NCI-H82 (cell line): ENCODE measurements around the gene TNP1.

Experiments used
- DNase-seq: peaks from one replicate; lab custom pipeline; 2025; lab: John Stamatoyannopoulos, UW

TNP1 gene

GRCh38 chr2:216873573-216873972, 13.7 kb upstream of the TNP1 start:
- DNase-seq = no peak

- no peak for DNase-seq
Observed at GRCh38 chr2:216872624-216873023, 12.8 kb upstream of the TNP1 start.

GRCh38 chr2:216872040-216872439, 12.2 kb upstream of the TNP1 start:
- DNase-seq = no peak

- no peak for DNase-seq
Observed at GRCh38 chr2:216871333-216871934, 11.6 kb upstream of the TNP1 start.

DNA sequence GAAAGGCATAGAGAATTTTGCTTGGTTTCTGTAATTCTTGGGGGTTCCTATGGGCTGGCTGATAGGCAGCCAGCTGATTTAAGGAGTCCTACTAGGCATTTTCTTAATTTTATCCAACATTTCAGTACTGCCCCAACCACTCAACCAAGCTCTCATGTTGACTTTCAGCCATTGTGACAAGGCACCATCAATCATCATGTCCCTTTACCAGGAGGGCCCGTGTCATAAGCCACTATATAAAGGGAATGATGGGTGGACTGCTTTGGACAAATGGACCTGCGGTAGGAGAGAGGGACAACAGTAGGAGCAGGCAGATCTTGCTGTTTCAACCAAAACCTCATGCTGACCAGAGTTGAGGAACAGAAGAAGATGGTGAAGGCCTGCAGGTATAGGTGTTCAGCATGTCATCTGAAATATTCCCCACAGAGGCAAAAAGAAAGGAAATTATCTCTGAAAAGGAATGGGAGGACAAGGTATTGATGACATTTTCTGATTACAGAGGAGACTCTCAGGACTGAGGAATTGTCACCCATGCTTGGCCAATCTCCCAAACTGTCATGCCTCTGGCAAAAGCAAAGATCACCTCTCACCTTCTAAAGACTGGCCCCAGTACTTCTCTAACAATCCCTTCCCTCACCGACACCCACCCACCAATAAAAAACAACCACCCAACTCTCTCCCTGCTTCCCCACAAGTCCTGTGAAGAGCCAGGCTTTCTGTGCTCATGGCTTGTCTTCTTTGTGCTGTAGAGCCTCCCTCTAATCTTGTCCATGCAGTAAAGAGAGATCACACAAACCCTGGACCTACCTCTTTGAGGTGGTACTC, 10.9 kb upstream of the TNP1 start:
- no peak for DNase-seq

DNA sequence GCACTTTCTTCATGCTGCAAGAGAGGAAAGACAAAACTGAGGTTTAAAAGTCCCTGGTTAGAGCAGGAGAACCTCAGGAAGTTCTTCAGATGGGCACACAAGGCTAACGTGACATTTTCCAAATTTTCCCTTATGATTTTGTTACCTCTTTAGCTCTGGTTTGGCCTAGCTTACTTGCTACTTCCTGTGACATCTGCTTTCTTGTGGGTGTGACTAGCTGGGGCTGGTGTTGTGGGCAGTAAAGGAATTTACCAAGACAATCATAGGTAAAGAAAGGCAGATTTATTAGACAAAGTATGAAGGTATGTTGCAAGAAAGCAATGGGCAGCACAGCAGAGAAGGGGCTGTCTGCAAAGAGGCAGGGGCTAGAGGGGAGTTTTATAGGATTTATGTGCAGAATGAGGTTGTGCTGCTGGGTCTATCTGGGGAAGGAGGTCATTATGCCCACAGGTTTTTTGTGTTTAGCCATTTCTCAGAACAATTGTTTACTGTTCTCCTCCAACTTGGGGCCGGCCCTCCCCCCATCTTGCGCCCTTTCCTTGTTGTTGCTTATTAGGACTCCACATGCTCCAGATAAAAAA, 6.7 kb upstream of the TNP1 start:
- DNase-seq = no peak

DNA sequence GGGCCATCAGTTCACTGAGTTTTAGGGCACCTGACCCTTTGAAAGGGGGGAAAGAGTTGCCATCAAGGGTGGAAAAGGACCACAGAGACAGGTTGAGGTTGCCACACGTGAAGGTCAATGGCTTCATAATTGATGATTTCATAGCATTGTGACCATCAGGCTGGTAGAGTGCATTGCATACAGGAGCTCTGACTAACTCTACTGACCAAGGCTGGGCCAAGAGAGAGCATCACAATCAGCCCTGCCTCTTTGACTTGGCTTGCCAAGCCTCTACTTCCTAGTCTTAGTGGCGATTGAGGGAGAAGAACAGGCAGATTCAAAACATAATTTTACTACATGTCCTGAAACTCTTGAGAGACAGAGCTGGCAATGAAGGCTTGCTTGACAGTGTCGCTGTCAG, 5.8 kb upstream of the TNP1 start:
- no peak for DNase-seq

GRCh38 chr2:216863946-216864345, 4.1 kb upstream of the TNP1 start:
- no peak for DNase-seq

DNA sequence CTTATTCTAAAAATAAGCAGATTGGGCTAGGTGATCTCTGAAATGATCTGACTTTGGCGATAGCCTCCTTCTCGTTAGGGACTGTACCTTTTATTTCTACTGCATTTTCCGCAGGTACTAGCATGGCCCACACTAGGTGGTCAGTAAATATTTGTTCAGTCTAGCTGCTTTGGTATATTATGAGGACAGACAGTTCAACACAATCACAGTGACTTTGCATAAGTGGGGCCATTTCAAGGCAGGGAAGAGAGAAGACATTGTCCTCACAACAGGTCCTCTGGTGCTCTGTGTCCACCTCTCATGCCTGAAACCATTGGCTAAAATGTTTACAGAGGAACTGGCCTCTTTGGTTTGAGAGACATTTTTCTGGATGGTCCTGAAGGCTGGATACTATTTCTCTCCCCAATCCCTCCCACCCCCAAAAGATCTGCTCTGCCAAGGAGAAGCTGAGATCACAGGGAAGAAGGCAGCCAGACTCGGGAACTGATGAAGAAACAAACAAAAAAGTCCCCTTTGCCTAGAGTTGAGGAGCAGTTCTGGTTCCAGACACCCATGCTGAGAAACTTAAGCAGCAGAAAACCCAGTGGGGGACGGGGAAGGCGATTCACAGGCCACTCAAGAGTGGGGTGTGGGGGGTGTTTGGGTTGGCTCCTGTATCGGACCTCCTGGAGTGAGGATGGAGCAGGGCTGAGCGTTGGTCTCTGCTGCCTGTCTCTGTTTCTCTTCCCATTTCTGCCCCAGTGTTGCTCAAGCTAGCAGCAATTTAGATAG, 2.9 kb upstream of the TNP1 start:
- no peak for DNase-seq

GRCh38 chr2:216860426-216861137, 718 bp upstream of the TNP1 start:
- no peak for DNase-seq

GRCh38 chr2:216858312-216858711, 1.6 kb downstream of the TNP1 start:
- DNase-seq = no peak

DNA sequence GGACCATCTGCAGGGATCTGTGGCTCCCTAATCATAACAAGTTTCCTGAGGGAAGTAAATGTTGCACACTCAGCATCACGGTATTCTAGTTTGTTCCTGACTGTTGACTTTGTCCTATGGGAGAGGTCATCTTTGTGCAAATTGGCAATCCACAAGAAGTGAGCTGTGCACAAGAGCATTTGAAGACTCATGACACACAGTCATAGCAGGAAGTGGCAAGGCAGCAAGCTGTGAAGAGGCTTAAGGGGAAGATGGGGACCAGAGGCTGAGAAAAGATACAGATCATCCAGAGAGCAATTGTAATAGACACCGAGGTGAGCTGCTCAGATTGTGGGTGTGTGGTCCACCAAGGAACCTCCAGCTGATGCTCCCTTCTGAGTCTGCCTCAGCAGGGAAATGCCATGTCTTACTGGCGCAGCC, 2.7 kb downstream of the TNP1 start:
- DNase-seq = no peak

DNA sequence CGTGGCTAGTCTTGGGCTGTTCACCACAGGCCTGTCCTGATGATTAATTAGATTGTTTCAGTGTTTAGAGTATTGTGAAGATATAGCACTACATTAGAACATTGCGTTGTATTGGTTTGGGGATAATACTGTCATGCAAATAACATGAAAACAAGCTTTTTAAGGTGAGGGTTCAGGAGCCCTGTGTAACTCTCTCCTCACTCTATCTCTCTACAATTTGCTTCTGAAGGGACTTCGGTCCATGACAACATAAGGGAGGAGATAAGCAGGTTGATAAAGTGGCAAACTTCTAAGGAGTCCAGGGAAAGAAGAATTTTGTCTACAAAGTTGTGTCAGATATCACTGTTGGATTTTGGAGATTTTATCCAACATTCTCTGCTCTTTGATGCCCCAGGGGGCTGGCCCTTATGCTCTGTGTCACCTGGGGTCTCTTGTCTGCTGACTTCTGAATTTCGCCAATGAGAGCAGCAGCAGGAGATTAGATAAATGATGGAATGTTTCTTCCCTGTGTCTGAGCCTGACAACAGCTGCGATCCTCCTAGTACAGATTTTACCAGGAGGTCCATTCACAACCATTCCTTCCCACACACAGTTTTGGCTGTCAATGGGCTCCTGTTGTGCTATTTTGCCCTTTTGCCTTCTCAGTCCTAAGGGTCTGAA, 3.3 kb downstream of the TNP1 start:
- no peak for DNase-seq

- DNase-seq = no peak
Observed at GRCh38 chr2:216855605-216856004, 4.3 kb downstream of the TNP1 start.

- DNase-seq = no peak
Observed at GRCh38 chr2:216855079-216855478, 4.8 kb downstream of the TNP1 start.

GRCh38 chr2:216851486-216852090, 8.3 kb downstream of the TNP1 start:
- no peak for DNase-seq

- DNase-seq = no peak
Observed at GRCh38 chr2:216850665-216851322, 9.1 kb downstream of the TNP1 start.

DNA sequence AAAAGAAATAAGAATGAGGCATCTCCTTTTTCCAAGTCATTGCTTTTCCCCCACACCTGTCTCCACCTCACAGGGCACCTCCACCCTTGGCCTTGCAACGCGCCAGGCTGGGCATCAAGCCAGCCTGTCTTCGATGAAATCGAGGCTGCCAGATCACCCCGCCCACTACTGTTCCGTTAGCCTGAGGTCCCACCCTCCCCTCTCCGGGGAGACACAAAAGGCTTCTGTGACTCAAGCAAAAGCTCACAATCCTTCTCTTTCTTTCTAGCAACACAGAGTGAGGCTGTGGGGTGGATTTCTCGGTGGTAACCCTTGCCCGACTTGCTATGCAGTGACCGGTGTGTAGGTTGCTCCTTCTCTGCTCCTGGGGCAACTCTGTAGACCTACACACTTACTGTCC, 9.9 kb downstream of the TNP1 start:
- no peak for DNase-seq

DNA sequence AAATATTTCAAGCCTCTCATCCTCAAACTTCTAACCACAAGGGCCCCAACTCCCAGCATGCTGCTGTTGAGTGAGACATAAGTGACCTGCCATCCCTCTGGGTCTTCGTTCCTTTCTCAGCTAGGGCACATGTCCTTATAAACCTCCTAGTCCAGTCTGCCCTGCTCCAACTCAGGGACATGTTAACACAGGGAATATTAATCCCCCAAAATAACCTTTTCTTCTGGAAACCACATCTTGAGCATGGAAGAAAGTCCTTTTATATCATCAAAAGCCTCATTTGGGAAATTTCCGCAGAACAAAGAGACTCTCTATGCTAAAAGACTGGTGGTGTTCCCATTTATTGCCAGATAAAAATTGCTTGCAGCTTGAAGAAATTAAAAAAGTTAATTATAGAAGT, 14.4 kb downstream of the TNP1 start:
- DNase-seq = no peak

- peak; percentile 8 for DNase-seq
Observed at GRCh38 chr2:216842636-216843035, 17.2 kb downstream of the TNP1 start.
